NCI-H510A treated with DMSO at 0.1 percent for 48 hours (cell line): ENCODE data around the gene IL12B.
"Not testable (repeated sequence)": the region's sequence is repeated elsewhere in the genome, so short reads cannot be mapped to it uniquely, and the experiment has no call there.

ENCODE experiments used
- DNase-seq: peaks from one replicate; lab custom pipeline; 2025; lab: John Stamatoyannopoulos, UW

The IL12B gene

DNA sequence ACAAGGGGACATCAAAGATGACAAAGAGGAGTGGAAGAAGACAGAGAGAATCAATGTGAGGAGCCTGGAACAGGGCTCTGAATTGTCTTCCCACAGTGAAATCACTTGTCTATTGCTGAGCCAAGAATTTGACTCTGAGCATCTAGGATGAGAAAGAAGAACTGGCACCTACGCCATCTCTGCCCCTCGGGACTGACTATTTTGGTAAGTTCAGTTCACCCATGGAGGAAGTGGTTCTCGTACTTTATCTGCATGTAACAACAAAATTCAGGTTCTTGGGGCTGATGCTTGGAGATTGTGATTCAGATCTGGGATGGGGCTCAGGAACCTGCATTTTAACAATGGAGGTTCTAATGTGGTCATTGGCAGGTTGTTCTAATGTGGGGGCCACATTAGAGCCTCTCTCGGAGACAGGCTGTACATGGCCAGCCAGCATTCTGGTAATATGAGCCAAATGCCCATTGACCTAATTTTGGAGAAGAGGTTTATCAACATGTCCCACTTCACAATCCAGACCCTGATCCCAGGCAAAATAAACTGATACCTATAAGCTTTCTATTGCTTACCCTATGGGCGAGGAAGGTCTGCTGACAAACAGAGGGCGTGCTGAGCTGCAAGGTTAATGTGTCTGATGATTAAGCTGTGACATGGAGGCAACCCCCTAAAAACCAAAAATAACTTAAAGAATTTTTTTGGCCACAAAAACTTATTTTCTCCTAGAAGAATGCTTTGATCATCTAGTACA, 2.7 kb upstream of the IL12B start:
- DNase-seq = no peak

DNA sequence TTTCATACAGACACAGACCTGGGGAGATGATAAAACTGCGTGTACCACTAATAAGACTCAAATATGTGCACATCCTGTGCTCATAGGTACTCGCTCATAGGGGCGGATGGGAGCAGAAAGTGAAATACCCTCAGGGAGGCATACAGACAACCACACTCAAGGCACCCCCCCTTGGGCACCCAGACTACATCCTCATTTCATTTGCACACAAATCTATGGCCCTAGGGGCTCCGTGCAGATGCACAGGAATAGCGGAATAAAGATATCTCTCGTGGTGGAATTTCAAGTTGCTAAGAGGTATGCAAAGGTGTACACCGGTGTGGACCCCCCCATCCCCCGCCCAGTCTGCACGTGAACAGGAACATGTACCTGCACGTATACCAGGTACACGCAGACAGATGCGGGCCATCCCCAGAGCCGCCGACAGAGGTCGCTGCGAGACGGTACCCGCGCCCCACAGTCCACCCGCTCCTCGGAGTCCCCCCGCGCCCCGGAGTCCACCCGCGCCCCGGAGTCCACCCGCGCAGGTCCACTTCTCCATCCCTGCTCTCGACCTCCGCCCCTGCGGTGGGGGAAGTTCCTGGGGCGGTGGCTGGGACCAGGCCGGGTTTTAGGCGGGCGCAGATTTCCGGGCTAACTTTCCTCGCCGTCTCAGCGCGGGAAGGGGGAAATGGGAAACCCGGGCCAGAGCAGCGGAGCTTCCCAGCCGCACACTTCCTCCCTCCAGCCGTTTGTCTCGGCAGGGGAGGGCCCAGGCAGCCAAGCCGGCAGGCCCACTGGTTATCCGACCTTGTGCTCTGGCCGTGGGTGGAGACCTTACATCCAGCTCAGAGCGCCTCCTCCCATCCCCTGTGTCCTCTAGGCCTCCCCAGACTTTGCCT, 1.0 kb upstream of the IL12B start:
- DNase-seq = peak; percentile 8

DNA sequence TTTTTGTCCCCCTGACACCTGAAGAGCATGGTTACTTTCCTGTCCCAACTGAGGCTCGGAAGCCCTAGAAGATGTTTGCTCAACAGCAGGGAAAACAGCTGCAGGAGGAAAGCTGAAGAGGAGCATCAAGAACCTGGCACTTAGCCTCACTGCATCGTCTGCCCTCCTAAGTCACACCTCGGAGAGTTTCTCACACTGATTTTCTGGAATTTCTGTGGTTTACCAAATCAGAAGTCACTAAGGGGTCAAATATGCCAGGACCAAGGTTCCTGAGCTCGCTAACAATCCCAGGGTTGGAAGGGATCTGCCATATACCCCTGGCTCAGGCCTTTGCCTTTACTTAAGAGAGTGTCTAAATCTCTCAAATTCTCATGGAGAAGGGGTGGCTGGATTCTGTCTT, 5.3 kb downstream of the IL12B start:
- no peak for DNase-seq

- DNase-seq = no peak
Measured at GRCh38 chr5:159324102-159324755, 6.1 kb downstream of the IL12B start.

DNA sequence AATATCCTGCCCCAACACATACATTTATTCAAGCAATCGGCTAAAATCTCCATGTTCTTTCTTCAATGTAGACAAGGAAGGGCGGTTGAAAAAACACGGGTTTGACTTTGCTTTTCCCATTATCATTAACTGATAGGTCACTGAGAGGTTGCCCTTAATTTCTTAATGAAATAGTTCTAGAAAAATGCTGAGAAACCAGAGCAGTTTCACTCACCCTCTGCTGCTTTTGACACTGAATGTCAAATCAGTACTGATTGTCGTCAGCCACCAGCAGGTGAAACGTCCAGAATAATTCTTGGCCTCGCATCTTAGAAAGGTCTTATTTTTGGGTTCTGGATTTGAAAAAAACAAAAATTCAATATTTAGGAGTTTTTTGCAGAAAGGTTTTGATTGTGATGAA, 8.1 kb downstream of the IL12B start:
- no peak for DNase-seq

DNA sequence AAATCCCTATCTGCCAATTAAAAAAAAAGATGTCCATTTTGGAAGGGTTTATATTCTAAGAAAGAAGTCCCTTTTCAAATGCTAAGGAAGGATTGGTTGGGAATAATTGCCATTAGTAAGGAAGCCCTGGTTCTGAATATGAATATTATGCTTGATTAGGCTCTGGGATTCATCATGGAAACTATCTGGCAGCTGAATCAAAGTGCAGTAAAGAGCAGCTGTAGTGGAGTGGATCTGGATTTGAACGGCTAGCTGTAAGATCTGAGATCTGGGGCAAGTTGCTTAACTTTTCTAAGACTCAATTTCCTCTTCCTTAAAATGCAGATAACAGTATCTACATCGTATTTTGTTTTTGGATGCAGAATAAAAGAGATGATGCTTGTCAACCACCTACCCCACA, 10.5 kb downstream of the IL12B start:
- DNase-seq = no peak

GRCh38 chr5:159319363-159319762, 10.9 kb downstream of the IL12B start:
- no peak for DNase-seq

GRCh38 chr5:159318448-159318847, 11.8 kb downstream of the IL12B start:
- no peak for DNase-seq

DNA sequence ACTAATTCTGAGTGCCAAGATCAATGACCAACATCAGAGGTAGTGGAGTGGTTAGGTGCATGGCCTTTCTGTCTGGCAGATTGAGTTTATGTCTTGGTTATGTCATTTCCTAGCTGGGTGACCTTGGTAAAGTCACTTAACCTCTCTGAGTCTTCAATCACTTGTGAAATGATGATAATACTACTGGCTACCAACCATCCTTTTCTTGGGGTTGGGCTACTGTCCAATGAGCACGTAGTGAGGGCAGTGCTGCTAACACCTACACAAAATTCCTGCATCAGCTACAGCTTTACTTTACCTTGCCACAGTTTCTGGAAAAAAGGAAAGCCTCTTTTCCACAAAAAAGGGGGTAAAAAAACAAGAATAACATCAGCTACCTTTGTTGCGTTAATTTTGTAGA, 12.4 kb downstream of the IL12B start:
- no peak for DNase-seq

GRCh38 chr5:159316519-159317383, 13.5 kb downstream of the IL12B start:
- DNase-seq = no peak

DNA sequence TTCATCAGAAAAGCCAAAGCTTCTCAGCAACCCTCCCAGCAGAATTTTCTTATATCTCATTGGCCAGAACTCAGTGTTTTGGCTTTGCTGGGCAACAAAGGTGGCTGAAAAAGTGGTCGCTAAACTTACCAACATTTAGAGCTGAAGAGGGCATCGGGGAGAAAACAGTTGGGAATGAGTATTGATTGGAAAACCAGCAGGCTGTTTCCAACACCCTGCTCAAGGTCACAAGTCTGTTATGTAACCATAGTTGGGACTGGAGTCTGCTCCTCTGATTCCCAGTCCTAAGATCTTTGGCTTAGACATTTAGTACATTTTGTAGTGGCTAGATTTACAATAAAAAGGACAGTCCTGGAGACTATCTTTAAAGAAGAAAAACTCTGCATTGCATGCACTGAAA, 17.1 kb downstream of the IL12B start:
- no peak for DNase-seq

DNA sequence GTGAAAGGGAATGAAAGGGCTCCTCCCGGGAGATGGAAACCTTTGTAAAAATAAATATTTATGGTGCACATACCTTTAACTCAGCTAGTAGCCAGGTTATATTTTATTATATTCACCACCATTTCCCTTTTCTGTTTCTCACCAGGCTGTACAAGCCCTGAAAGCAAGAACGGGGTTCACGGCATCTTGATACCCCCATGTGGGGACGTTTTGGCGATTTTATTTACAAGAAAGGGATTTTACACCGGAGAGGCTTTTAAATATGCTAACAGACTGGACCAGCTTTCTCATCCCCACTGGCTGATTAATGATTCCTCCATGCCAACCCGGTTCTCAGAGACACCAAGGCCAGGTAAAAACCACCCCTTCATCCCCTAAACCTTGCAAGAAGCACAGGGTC, 19.2 kb downstream of the IL12B start:
- DNase-seq = no peak

DNA sequence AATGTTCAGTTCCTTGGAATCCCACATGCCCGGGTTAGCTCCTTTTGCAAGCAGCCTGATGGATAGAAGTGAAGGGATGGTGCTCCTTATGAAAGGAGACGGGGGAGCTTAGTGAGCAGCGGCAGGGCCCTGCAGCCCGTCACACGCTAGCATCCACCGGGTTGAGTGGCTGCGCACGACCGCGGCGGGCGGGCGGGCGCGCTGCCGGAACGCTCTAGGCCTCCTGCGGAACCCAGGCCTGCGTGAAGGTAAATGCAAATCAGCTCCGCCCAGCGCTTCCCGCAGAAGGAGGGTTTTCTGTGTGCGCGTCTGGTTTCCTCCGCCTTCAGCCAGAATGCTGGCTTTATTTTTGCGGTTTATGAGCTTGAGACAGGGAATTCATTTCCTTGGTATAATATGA, 19.8 kb downstream of the IL12B start:
- peak; percentile 11 for DNase-seq

- DNase-seq = no peak
Measured at GRCh38 chr5:159309689-159310433, 20.4 kb downstream of the IL12B start.

- DNase-seq = no peak
Measured at GRCh38 chr5:159304961-159305595, 25.2 kb downstream of the IL12B start.

DNA sequence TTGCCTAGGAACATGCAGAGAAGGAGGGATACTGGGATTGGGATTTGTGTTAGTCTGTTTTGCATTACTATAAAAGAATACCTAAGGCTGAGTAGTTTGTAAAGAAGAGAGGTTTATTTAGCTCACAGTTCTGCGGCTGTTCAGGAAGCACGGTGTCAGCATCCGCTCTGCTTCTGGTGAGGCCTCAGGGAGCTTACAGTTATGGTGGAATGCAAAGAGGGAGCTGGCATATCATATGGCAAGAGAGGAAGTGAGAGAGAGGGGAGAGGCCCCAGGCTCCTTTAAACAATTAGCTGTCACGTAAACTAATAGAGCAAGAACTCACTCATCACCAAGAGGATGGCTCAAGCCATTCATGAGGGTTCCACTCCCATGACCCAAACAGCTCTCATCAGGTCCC, 27.0 kb downstream of the IL12B start:
- no peak for DNase-seq

DNA sequence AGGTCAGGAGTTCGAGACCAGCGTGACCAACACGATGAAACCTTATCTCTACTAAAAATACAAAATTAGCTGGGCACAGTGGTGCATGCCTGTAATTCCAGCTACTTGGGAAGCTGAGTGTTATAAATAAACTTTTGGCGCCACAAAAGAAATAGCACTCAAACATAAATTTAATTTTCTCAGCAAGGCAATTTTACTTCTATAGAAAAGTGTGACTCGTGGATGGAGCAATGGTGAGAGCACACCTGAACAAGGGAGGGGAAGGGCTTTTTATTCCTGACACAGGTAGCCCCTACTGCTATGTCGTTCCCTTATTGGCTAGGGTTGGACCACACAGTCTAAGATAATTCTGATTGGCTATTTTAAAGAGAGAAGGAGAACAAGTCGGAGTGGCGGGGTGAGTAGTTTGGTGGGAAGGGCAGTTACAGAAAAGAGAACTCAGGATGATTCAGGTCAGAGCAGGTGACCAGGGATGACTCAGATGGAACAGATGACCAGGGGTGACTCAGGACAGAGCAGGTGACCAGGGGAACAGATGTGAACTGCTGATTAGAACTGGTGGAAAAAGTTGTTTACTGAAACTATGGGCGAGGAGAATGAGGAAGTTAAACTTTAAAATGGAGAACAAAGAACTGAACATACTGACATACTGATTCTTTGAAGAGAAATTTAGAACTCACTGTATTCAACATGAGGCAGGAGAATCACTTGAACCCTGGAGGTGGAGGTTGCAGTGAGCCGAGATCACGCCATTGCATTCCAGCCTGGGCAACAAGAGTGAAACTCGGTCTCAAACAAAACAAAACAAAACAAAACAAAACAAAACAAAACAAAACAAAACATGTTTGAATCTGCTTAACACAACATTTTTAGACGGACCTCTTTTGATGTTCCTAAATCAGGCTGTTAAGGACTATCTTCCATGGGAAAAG, 28.1 kb downstream of the IL12B start:
- not testable (repeated sequence) for DNase-seq

DNA sequence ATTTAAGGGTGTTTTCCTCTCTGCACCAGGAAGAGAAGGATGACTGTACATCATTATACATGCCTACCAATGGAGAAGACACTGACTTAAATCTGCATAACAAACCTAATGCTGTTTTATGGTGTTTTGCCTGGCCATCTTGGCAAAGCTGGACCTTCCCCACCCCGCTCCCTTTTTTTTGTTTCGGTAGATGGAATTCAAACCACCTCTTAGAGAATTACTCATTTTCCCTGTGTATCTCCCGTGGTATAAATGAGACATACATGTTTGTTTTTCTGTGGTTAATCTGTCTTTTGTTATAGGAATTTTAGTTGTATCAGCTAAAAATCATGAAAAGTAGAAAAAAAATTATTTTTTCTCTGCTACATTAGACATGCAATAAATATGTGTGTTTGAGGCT, 28.8 kb downstream of the IL12B start:
- no peak for DNase-seq

DNA sequence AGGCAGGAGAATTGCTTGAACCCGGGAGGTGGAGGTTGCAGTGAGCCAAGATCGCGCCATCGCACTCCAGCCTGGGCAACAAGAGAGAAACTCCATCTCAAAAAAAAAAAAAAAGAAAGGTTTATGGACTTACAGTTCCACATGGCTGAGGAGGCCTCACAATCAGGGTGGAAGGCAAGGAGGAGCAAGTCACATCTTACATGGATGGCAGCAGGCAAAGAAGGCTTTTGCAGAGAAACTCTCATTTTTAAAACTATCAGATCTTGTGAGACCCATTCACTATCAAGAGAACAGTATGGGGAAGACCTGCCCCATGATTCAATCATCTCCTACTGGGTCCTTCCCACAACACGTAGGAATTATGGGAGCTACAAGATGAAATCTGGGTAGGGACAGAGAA, 33.0 kb downstream of the IL12B start:
- not testable (repeated sequence) for DNase-seq

- no peak for DNase-seq
Measured at GRCh38 chr5:159294921-159295320, 35.4 kb downstream of the IL12B start.
